Esophagus (tissue), 2 donors: ENCODE measurements around the gene HPRT1. TPM values are rescaled to one million over a fixed set of nuclear protein-coding genes. Genes with fewer than 3 reads are reported as not detected.

ENCODE experiments used
- H3K27ac ChIP-seq, 2 donors: one replicate each; pipeline ENCODE4 v1.5.1; 2013; ENCODE audit warnings: low read depth in 2 of 2, mild to moderate bottlenecking in 2 of 2, inconsistent platforms in 1 of 2, low read length in 1 of 2, moderate library complexity in 1 of 2
- H3K27me3 ChIP-seq, 2 donors: one replicate each; pipeline ENCODE4 v1.6.1; 2013; ENCODE audit warnings: low read length in 2 of 2, control low read depth in 1 of 2, mild to moderate bottlenecking in 1 of 2; ENCODE audit not compliant: insufficient read depth in 2 of 2, control insufficient read depth in 1 of 2
- H3K36me3 ChIP-seq, 2 donors: one replicate each; pipeline ENCODE4 v1.6.1; 2013; ENCODE audit warnings: low read length in 1 of 2; ENCODE audit not compliant: control insufficient read depth in 2 of 2, insufficient read depth in 2 of 2
- H3K4me1 ChIP-seq, 2 donors: one replicate each; pipeline ENCODE4 v1.6.1; 2013; ENCODE audit warnings: low read length in 1 of 2; ENCODE audit not compliant: control insufficient read depth in 2 of 2, insufficient read depth in 2 of 2
- H3K4me3 ChIP-seq, 2 donors: one replicate each; pipeline ENCODE4 v1.5.1; 2013; ENCODE audit warnings: low read length in 2 of 2, mild to moderate bottlenecking in 2 of 2, low read depth in 1 of 2, moderate library complexity in 1 of 2
- H3K9me3 ChIP-seq, 2 donors: one replicate each; pipeline ENCODE4 v1.6.1; 2013; ENCODE audit warnings: mild to moderate bottlenecking in 2 of 2, low read depth in 1 of 2, low read length in 1 of 2, moderate library complexity in 1 of 2; ENCODE audit not compliant: control insufficient read depth in 2 of 2, insufficient read depth in 1 of 2
- WGBS, 2 donors: extraction: QIAGEN DNeasy Blood & Tissue Kit; methylation state at CpG; one replicate each; pipeline ENCODE4 v1.1.7; 2013; 5-methylcytosine and 5-hydroxymethylcytosine counted together
- polyA plus RNA-seq, 2 donors: library from polyadenylated mRNA; stranded (reverse); fragments of 200-250 nt; gene quantifications; one replicate each; pipeline ENCODE4 v1.2.3, GENCODE V29; 2013
- donor health status: healthy with polysubstance abuse.
- donor health status: Bipolar disorder and iron deficiency.

The HPRT1 gene
- polyA plus RNA-seq, 2 donors = 21.4 to 34.3 TPM

DNA sequence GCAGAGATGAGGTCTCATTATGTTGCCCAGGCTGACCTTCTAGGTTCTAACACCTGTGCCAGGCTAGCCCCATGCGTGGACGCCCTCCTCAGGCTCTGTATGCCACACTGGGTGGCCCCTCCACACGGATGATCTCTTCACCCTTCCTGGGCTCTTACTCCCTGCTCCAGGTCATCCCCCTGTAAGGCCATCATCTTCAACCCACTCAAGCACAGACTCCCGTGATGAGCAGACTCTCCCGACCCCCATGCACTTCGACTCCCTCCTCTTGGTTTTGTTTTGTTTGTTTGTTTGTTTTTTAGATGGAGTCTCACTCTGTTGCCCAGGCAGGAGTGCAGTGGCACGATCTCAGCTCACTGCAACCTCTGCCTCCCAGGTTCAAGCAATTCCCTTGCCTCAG is 70.9 kb downstream of the HPRT1 start:
- Histone ChIP-seq H3K27ac (no peak overlapping the region), H3K4me1 (no peaks in the 10 kb centered on the region), H3K27me3 (no peaks in the 10 kb centered on the region), H3K36me3 (no peaks in the 10 kb centered on the region), H3K4me3 (no peak overlapping the region), H3K9me3 (no peaks in the 10 kb centered on the region)
- 86 to 92% methylated on average over 7 of the region's 7 CpGs for WGBS, 2 donors

- H3K4me3 ChIP-seq = no peak overlapping the region
- H3K4me1 ChIP-seq = no peaks in the 10 kb centered on the region
- H3K27ac ChIP-seq = no peak overlapping the region
- H3K27me3 ChIP-seq = no peaks in the 10 kb centered on the region
- H3K36me3 ChIP-seq = no peaks in the 10 kb centered on the region
- no peaks in the 10 kb centered on the region for H3K9me3 ChIP-seq
- 75 to 82% methylated on average over 9 of the region's 9 CpGs for WGBS, 2 donors
Observed at GRCh38 chrX:134533352-134533751, 73.4 kb downstream of the HPRT1 start.

DNA sequence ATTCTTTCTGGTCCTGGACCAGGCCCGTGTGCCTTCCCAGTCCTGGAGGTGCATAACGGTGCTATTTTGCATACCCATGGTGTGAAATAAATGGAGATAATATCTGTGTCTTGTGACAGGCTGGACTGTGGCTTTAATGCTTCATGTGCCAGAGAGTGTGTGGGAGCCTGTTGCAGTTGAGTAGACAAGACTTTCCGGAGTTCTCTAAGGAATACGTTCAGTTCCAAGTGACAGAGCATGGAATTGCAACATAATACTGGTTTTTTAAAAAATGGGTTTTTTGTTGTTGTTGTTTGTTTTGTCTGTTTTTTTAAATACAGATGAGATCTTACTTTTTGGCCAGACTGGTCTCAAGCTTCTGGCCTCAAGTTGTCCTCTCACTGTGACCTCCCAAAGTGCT is 74.0 kb downstream of the HPRT1 start:
- no peaks in the 10 kb centered on the region for H3K9me3 ChIP-seq
- WGBS, 2 donors = 56 to 66% methylated on average over 4 of the region's 4 CpGs
- no peaks in the 10 kb centered on the region for H3K36me3 ChIP-seq
- H3K4me1 ChIP-seq = no peaks in the 10 kb centered on the region
- H3K27ac ChIP-seq = no peak overlapping the region
- no peaks in the 10 kb centered on the region for H3K27me3 ChIP-seq
- no peak overlapping the region for H3K4me3 ChIP-seq

GRCh38 chrX:134537179-134537955 is 77.4 kb downstream of the HPRT1 start:
- Histone ChIP-seq H3K9me3 (no peaks in the 10 kb centered on the region), H3K36me3 (no peaks in the 10 kb centered on the region), H3K27ac (no peak overlapping the region), H3K4me3 (no peak overlapping the region), H3K4me1 (no peaks in the 10 kb centered on the region), H3K27me3 (no peaks in the 10 kb centered on the region)
- 57 to 78% methylated on average over 5 of the region's 5 CpGs for WGBS, 2 donors

DNA sequence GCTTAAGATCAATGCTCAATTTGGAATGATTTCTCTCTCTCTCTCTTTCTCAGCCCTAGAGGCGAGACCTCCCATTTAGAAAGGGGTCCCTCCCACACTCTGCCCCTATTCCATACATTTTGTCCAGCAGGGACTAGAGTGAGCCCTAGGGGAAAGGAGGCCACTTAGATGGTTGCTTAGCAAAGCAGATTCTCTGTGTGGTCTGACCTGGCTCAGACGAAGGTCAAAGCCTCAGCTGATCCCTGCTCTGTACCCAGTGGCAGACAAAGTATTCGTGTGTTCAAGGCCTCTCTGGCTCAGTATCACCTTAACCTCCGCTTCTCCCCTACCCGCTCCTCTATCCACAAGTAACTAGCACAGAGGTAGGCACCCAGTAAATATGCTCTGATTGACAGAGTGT is 78.4 kb downstream of the HPRT1 start:
- Histone ChIP-seq H3K27ac (no peak overlapping the region), H3K4me3 (no peak overlapping the region)
- WGBS, 2 donors = 81 to 84% methylated on average over 5 of the region's 5 CpGs

DNA sequence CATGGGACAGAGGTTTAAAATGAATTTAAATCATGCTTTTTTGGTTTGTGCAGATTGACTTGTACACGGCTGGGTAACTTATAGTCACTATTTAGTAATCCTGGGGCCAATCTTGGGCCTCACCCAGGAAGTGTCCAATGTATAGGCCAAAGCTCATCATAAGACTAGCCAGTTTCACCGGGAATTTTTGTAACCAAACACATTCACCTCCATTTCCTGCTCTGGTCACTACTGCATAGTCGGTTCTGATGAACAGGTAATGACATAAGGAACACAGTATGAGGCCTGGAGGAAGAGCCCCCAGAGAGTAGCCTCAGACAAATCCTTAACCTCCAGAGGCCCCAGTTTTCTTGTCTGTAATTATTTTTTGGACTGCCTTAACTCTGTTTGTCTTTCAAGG is 81.9 kb downstream of the HPRT1 start:
- no peaks in the 10 kb centered on the region for H3K9me3 ChIP-seq
- 62 to 75% methylated on average over 3 of the region's 3 CpGs for WGBS, 2 donors
- no peaks in the 10 kb centered on the region for H3K4me1 ChIP-seq
- no peak overlapping the region for H3K27ac ChIP-seq
- H3K27me3 ChIP-seq = peaks cover 0 to 5% of the 10 kb centered on the region in 2 donors
- H3K4me3 ChIP-seq = no peak overlapping the region
- no peaks in the 10 kb centered on the region for H3K36me3 ChIP-seq

More for the DNA sequence above, 78.4 kb downstream of the HPRT1 start:
- Histone ChIP-seq H3K9me3 (no peaks in the 10 kb centered on the region), H3K4me1 (no peaks in the 10 kb centered on the region), H3K36me3 (no peaks in the 10 kb centered on the region), H3K27me3 (no peaks in the 10 kb centered on the region)

- no peaks in the 10 kb centered on the region for H3K4me1 ChIP-seq
- H3K27me3 ChIP-seq = peaks cover 0 to 5% of the 10 kb centered on the region in 2 donors
- no peaks in the 10 kb centered on the region for H3K36me3 ChIP-seq
- 13 to 23% methylated on average over 2 of the region's 2 CpGs for WGBS, 2 donors
- no peaks in the 10 kb centered on the region for H3K9me3 ChIP-seq
- H3K4me3 ChIP-seq = no peak overlapping the region
- no peak overlapping the region for H3K27ac ChIP-seq
Observed at GRCh38 chrX:134542485-134542884, 82.5 kb downstream of the HPRT1 start.

DNA sequence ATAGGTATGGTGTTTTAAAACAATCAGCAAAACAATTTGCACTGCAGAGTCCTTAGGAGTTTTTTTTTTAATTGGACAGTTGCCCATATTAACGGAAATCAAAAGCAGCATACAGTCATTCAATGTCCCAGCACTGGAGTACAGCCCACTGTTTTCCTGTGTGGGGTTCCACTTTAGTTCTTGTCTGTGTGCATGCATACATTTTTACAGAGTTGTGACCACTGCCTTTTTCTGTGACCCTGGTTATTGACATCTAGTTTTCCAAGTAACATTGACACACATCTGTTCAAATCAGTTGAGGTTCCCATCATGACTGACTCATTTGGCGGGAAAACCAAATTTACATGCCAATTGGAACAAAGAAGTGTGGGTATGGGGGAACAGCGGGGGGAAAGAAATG is 83.3 kb downstream of the HPRT1 start:
- Histone ChIP-seq H3K27me3 (peaks cover 0 to 6% of the 10 kb centered on the region in 2 donors), H3K4me1 (no peaks in the 10 kb centered on the region), H3K36me3 (no peaks in the 10 kb centered on the region), H3K4me3 (no peak overlapping the region), H3K27ac (no peak overlapping the region), H3K9me3 (no peaks in the 10 kb centered on the region)
- WGBS, 2 donors = 46 to 66% methylated on average over 3 of the region's 3 CpGs

DNA sequence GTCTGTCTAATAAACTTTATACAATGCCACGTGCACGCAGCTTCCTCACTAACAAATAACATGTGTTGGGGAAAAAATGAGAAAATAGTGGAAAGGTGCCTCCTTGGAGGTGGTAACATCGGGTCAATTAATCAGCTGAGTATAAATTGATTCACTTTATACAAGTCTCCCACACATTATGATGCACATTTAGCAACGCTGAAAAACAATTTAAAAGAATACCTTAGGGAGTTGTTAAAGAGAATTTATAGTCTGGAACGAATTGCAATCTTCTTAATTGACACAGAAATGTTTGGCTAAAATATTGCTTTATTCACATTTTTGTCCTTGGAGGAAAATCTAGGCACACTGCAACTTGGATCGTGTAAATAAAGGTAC is 84.2 kb downstream of the HPRT1 start:
- 44 to 59% methylated on average over 6 of the region's 6 CpGs for WGBS, 2 donors
- Histone ChIP-seq H3K27me3 (peaks cover 0 to 9% of the 10 kb centered on the region in 2 donors), H3K36me3 (no peaks in the 10 kb centered on the region), H3K27ac (no peak overlapping the region), H3K9me3 (peaks cover 0 to 2% of the 10 kb centered on the region in 2 donors), H3K4me1 (no peaks in the 10 kb centered on the region), H3K4me3 (no peak overlapping the region)

DNA sequence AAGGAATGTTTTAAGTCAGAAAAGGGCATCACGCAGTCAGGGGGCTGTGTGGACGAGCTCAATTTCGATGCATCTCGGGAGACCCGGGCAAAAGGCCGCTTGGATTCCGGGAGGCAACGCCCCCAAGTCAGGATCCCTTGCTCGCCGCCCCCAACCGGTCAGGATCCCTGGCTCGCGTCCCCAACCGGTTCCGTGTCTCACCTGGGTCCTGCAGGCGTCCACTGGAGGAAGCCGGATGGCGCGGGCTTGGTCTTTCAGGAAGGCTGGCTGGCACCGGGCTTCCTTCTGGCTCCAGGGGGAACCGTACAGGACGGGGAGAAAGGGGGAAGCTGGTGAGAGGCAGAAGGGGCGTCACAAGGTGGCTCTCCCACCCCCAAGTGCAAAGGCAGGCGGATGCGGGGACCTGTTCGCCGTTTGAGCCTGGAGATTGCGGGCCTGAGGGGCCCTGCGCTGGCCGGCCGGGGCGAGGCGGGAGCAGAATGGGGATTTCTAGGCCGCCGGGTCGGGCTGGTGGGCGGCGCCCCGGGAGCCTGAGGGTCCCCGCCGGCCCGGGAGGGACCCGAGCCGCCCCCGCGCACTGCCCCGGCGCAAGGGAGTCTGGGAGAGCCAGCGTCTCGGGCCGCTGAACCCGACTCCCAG is 84.7 kb downstream of the HPRT1 start:
- H3K4me3 ChIP-seq = no peak overlapping the region

More for the DNA sequence above, 84.7 kb downstream of the HPRT1 start:
- 8 to 32% methylated on average over 41 to 52 of the region's 52 CpGs for WGBS, 2 donors
- peaks cover 0 to 9% of the 10 kb centered on the region in 2 donors for H3K27me3 ChIP-seq
- H3K36me3 ChIP-seq = no peaks in the 10 kb centered on the region
- H3K4me1 ChIP-seq = peaks cover 0 to 2% of the 10 kb centered on the region in 2 donors
- H3K9me3 ChIP-seq = peaks cover 0 to 7% of the 10 kb centered on the region in 2 donors
- no peak overlapping the region for H3K27ac ChIP-seq
